Activated T-cell treated with anti-CD3 and anti-CD28 coated beads, Interleukin-2, amount 50 U/mL, for 72 hours (primary cell): ENCODE measurements around the gene UBR4. TPM values are rescaled to one million over a fixed set of nuclear protein-coding genes. Genes with fewer than 3 reads are reported as not detected.
"Not testable (repeated sequence)": the region's sequence is repeated elsewhere in the genome, so short reads cannot be mapped to it uniquely, and the experiment has no call there.

Source experiments
- ATAC-seq, 2 donors: fragments of 150-1000 bp; cut with Tn5 transposase; replicated peaks in 1 of 2; 2 replicates each; pipeline ENCODE4 v1.10.0; 2021; ENCODE audit warnings: moderate library complexity in 2 of 2, mild to moderate bottlenecking in 1 of 2
- DNase-seq, 2 donors: peaks; one replicate each; pipeline ENCODE4 v3.0.0; 2021 to 2022; ENCODE audit warnings: mixed read lengths in 1 of 2
- H3K27ac Mint-ChIP-seq: one replicate; pipeline ENCODE4 v1.8.0; 2022; ENCODE audit warnings: mild to moderate bottlenecking, moderate library complexity, mixed read lengths
- H3K27me3 Mint-ChIP-seq: one replicate; pipeline ENCODE4 v1.8.0; 2022; ENCODE audit warnings: low read depth, mixed read lengths
- H3K36me3 Mint-ChIP-seq, 2 donors: one replicate each; pipeline ENCODE4 v1.8.0; 2022; ENCODE audit warnings: mixed read lengths in 2 of 2, mild to moderate bottlenecking in 1 of 2; ENCODE audit not compliant: insufficient read depth in 2 of 2
- H3K4me1 Mint-ChIP-seq: one replicate; pipeline ENCODE4 v1.8.0; 2022; ENCODE audit warnings: low read depth, mixed read lengths
- H3K4me3 Mint-ChIP-seq, 2 donors: one replicate each; pipeline ENCODE4 v1.8.0; 2022; ENCODE audit warnings: mild to moderate bottlenecking in 2 of 2, mixed read lengths in 2 of 2, moderate library complexity in 2 of 2
- H3K9me3 Mint-ChIP-seq, 2 donors: one replicate each; pipeline ENCODE4 v1.8.0; 2022; ENCODE audit warnings: mixed read lengths in 2 of 2
- total RNA-seq, 2 donors: library from RNA; stranded (reverse); gene quantifications; one replicate each; pipeline ENCODE4 v1.2.3, GENCODE V29; 2022

The UBR4 gene
- total RNA-seq, 2 donors from 2014 or later = 208 to 215 TPM

GRCh38 chr1:19197845-19198244 lies 12.2 kb downstream of the UBR4 start:
- Mint-ChIP-seq H3K36me3 (peaks cover 17 to 40% of the 10 kb centered on the region in 2 donors), H3K27ac (no peak overlapping the region), H3K27me3 (no peaks in the 10 kb centered on the region), H3K4me3 (no peak overlapping the region), H3K9me3 (no peaks in the 10 kb centered on the region), H3K4me1 (peaks cover 12% of the 10 kb centered on the region)
- DNase-seq (no peak), ATAC-seq (no peak)

GRCh38 chr1:19196331-19196730 lies 13.7 kb downstream of the UBR4 start:
- H3K4me1 Mint-ChIP-seq = no peaks in the 10 kb centered on the region
- no peaks in the 10 kb centered on the region for H3K9me3 Mint-ChIP-seq
- DNase-seq (no peak), ATAC-seq (no peak)
- H3K27ac Mint-ChIP-seq = no peak overlapping the region
- no peaks in the 10 kb centered on the region for H3K27me3 Mint-ChIP-seq
- no peak overlapping the region for H3K4me3 Mint-ChIP-seq
- peaks cover 17 to 43% of the 10 kb centered on the region in 2 donors for H3K36me3 Mint-ChIP-seq

- no peak overlapping the region for H3K27ac Mint-ChIP-seq
- DNase-seq = no peak
- H3K27me3 Mint-ChIP-seq = no peaks in the 10 kb centered on the region
- H3K4me3 Mint-ChIP-seq = no peak overlapping the region
- no peaks in the 10 kb centered on the region for H3K9me3 Mint-ChIP-seq
- peaks cover 24 to 37% of the 10 kb centered on the region in 2 donors for H3K36me3 Mint-ChIP-seq
- no peaks in the 10 kb centered on the region for H3K4me1 Mint-ChIP-seq
- no peak for ATAC-seq
These were observed 17.1 kb downstream of the UBR4 start for GRCh38 chr1:19193004-19193403.

- no peak for DNase-seq
- Mint-ChIP-seq H3K4me3 (no peak overlapping the region), H3K27me3 (no peaks in the 10 kb centered on the region), H3K36me3 (peaks cover 19 to 41% of the 10 kb centered on the region in 2 donors), H3K27ac (no peak overlapping the region), H3K9me3 (no peaks in the 10 kb centered on the region), H3K4me1 (peaks cover 10% of the 10 kb centered on the region)
- ATAC-seq = no peak
These were observed 18.3 kb downstream of the UBR4 start for GRCh38 chr1:19191811-19192210.

GRCh38 chr1:19190468-19190867 lies 19.6 kb downstream of the UBR4 start:
- Mint-ChIP-seq H3K27ac (no peak overlapping the region), H3K9me3 (no peaks in the 10 kb centered on the region), H3K4me1 (peaks cover 23% of the 10 kb centered on the region), H3K4me3 (no peak overlapping the region), H3K27me3 (no peaks in the 10 kb centered on the region), H3K36me3 (peaks cover 18 to 41% of the 10 kb centered on the region in 2 donors)
- DNase-seq (no peak), ATAC-seq (no peak)

GRCh38 chr1:19189270-19189669 lies 20.8 kb downstream of the UBR4 start:
- peaks cover 18 to 41% of the 10 kb centered on the region in 2 donors for H3K36me3 Mint-ChIP-seq
- no peaks in the 10 kb centered on the region for H3K27me3 Mint-ChIP-seq
- no peak for ATAC-seq

GRCh38 chr1:19187852-19188251 lies 22.2 kb downstream of the UBR4 start:
- H3K9me3 Mint-ChIP-seq = no peaks in the 10 kb centered on the region
- H3K27ac Mint-ChIP-seq = no peak overlapping the region
- H3K36me3 Mint-ChIP-seq = peaks cover 17 to 43% of the 10 kb centered on the region in 2 donors
- no peak for DNase-seq
- H3K27me3 Mint-ChIP-seq = no peaks in the 10 kb centered on the region
- H3K4me3 Mint-ChIP-seq = no peak overlapping the region
- no peak for ATAC-seq
- H3K4me1 Mint-ChIP-seq = peaks cover 24% of the 10 kb centered on the region

More at GRCh38 chr1:19189270-19189669, 20.8 kb downstream of the UBR4 start:
- Mint-ChIP-seq H3K4me1 (peaks cover 24% of the 10 kb centered on the region), H3K9me3 (no peaks in the 10 kb centered on the region), H3K4me3 (no peak overlapping the region), H3K27ac (no peak overlapping the region)
- no peak for DNase-seq

GRCh38 chr1:19186001-19186400 lies 24.1 kb downstream of the UBR4 start:
- peak; percentile 8 to 9 for DNase-seq
- peak; percentile 90 to 94 for ATAC-seq

GRCh38 chr1:19182223-19182622 lies 27.8 kb downstream of the UBR4 start:
- Mint-ChIP-seq H3K27me3 (no peaks in the 10 kb centered on the region), H3K4me3 (no peak overlapping the region), H3K9me3 (no peaks in the 10 kb centered on the region), H3K36me3 (peaks cover 23 to 61% of the 10 kb centered on the region in 2 donors), H3K4me1 (peaks cover 59% of the 10 kb centered on the region), H3K27ac (no peak overlapping the region)
- ATAC-seq (no peak), DNase-seq (no peak)

More at GRCh38 chr1:19186001-19186400, 24.1 kb downstream of the UBR4 start:
- no peaks in the 10 kb centered on the region for H3K9me3 Mint-ChIP-seq
- H3K36me3 Mint-ChIP-seq = peaks cover 24 to 55% of the 10 kb centered on the region in 2 donors
- no peaks in the 10 kb centered on the region for H3K27me3 Mint-ChIP-seq
- peak overlapping the region; percentile 65 for H3K27ac Mint-ChIP-seq
- H3K4me3 Mint-ChIP-seq = peak overlapping the region; percentile 41 to 62
- peaks cover 40% of the 10 kb centered on the region for H3K4me1 Mint-ChIP-seq

- H3K9me3 Mint-ChIP-seq, H3K27me3 Mint-ChIP-seq, ATAC-seq, H3K4me3 Mint-ChIP-seq, DNase-seq: not testable (repeated sequence)
- H3K27ac Mint-ChIP-seq = peak overlapping the region; percentile 75
- H3K4me1 Mint-ChIP-seq = peaks cover 41% of the 10 kb centered on the region
- H3K36me3 Mint-ChIP-seq = peaks cover 23 to 59% of the 10 kb centered on the region in 2 donors
These were observed 29.8 kb downstream of the UBR4 start for GRCh38 chr1:19180265-19180657.

- ATAC-seq = peak; percentile 51 to 73
- DNase-seq = peak in 1 of 2 donors; percentile 15
- Mint-ChIP-seq H3K9me3 (no peaks in the 10 kb centered on the region), H3K4me1 (peaks cover 41% of the 10 kb centered on the region), H3K27me3 (no peaks in the 10 kb centered on the region), H3K4me3 (no peak overlapping the region), H3K27ac (peak overlapping the region; percentile 67), H3K36me3 (peaks cover 23 to 59% of the 10 kb centered on the region in 2 donors)
These were observed 30.3 kb downstream of the UBR4 start for GRCh38 chr1:19179597-19180264.

- peaks cover 27 to 63% of the 10 kb centered on the region in 2 donors for H3K36me3 Mint-ChIP-seq
- no peak overlapping the region for H3K4me3 Mint-ChIP-seq
- H3K4me1 Mint-ChIP-seq = peaks cover 41% of the 10 kb centered on the region
- no peaks in the 10 kb centered on the region for H3K9me3 Mint-ChIP-seq
- peak overlapping the region; percentile 29 for H3K27ac Mint-ChIP-seq
- DNase-seq (no peak), ATAC-seq (no peak)
- no peaks in the 10 kb centered on the region for H3K27me3 Mint-ChIP-seq
These were observed 31.2 kb downstream of the UBR4 start for GRCh38 chr1:19178734-19179398.

- Mint-ChIP-seq H3K4me1 (peaks cover 41% of the 10 kb centered on the region), H3K9me3 (no peaks in the 10 kb centered on the region), H3K27me3 (no peaks in the 10 kb centered on the region), H3K4me3 (no peak overlapping the region), H3K36me3 (peaks cover 23 to 57% of the 10 kb centered on the region in 2 donors), H3K27ac (no peak overlapping the region)
- DNase-seq (no peak), ATAC-seq (no peak)
These were observed 32.3 kb downstream of the UBR4 start for GRCh38 chr1:19177811-19178210.
